ENCODE results near the gene USP8.
"Not testable (repeated sequence)": the region's sequence is repeated elsewhere in the genome, so short reads cannot be mapped to it uniquely, and the experiment has no call there.

USP8 gene
- 83.7 reads per million, percentile 79 among the genes with 10 or more reads in this experiment for total RNA-seq

DNA sequence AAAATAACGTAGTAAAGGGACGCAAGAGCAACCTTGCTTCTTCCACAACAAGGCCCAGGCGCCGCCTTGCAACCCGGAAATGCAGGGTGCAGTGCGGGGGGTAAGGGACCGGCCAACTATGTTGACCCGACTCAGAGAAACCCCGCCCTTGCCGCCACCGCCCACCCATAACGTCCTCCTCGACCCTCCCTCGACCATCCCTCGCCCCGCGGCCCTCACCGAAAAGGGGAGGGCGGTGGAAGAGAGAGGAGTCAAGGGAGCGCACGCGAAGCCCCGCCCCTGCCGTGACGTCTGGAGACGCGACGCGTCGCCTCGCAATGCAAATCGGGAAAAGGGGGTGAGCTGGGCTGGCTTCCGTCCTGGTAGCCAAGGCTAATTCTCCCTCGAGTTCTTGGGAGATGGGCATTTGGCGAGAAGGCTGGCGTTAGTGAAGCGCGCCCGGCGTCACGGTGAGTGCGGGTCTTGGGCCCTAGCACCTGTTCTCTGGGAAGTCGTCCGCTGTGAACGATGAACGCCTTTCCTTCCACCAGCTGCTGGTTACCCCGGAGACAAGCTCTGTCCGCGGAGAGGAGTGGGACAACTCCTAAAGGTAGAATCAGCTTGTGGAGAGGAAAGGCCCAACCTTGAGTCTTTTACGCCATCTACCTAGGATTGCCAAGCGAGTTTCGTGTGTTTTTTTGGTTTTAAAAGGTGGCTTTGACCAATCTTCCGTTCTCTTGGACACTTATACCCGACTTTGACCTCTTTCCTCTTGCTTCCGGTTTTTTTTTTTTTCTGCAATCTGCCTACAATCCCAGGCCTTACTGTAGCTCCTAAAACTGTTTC lies at the start of gene USP8:
TSS of gene USP8 (plus strand) at position 340 of the 825 bp plus-strand sequence. CDS start 14,669 bp downstream, outside the sequence.
- peak; percentile 83 for DNase-seq

- no peak for DNase-seq
Measured at GRCh38 chr15:50377867-50378751, 46.1 kb upstream of the USP8 start.

- no peak for DNase-seq
Measured at GRCh38 chr15:50378776-50379175, 45.4 kb upstream of the USP8 start.

DNA sequence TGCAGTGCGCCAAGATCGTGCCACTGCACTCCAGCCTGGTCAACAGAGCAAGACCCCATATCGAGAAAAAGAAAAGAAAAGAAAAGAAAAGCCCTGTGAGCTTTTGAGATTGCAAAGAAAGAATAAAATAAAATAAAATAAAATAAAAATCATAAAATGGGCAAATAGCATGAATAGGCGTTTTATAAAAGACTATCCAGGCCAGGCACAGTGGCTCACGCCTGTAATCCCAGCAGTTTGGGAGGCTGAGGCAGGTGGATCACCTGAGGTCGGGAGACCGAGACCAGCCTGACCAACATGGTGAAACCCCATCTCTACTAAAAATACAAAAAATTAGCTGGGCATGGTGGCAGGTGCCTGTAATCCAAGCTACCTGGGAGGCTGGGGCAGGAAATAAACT lies 44.8 kb upstream of the USP8 start:
- DNase-seq, result not testable (repeated sequence)

DNA sequence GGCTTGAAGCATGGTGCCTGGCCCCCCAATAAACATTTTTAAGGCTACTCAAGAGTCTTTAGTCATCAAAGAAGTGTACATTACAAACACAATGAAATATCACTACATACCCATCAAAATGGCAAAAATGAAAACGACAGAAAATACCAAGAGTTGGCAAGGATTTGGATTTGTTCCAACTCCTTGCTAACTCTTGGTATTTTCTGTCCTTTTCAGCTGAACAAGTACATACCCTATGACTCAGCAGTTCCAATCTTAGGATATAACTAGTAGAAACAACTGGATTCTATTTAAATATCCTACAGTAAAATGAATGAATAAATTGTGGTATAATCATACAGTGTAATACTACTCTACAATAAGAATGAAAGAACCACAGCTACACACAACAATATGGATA lies 44.1 kb upstream of the USP8 start:
- no peak for DNase-seq

DNA sequence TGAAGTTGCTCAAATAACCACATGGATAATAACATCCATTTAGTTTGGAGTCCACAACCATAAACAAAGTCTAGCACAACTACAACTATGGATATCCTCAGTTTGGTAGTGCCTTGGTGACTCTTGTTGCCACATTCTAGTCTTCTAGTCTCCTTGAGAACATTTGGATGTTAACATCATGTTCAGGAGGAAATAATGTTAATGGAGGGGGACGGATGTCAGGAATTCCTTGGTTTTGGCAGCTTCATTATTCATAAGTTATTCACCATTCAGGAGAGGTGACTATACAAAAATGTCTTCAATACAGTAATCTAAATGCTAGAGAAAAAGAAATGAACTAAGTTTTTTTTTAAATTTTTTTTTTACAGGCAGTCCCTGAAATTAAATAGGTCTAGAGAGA lies 42.8 kb upstream of the USP8 start:
- no peak for DNase-seq

- not testable (repeated sequence) for DNase-seq
Measured at GRCh38 chr15:50382408-50382807, 41.8 kb upstream of the USP8 start.

DNA sequence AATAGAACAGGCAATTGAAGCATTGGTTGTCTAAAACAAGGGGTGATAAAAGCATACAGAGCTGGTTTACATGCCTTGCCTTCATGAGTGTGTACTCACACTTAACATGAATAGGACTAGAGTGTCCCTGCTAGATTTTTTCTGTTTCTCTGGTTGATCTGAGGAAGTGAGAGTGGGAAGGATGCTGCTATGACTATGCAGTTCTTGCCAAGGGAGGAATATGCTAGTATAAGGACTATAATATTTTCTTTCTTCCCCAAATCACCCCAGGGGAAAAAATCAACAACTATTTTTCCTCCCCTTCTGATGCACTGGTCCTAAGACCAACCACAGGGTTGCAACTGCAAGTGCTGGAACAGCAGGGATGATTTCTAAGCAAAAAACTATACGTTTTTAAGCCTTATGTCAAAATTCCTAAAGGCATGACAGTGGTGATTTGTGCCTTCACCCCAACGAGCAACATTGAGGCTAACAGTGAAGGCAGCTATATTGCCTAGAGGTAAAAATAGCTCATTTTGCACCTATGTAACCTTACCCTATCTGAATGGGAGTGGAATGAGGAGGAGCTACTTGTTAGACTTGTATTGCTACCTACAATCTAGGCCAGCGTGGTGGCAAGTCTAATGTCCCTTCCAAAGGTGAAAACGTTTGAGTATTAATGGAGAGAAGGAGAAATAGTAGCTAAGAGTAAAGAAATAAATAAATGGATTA lies 33.5 kb upstream of the USP8 start:
- no peak for DNase-seq

GRCh38 chr15:50391561-50391960 lies 32.6 kb upstream of the USP8 start:
- DNase-seq, result not testable (repeated sequence)

DNA sequence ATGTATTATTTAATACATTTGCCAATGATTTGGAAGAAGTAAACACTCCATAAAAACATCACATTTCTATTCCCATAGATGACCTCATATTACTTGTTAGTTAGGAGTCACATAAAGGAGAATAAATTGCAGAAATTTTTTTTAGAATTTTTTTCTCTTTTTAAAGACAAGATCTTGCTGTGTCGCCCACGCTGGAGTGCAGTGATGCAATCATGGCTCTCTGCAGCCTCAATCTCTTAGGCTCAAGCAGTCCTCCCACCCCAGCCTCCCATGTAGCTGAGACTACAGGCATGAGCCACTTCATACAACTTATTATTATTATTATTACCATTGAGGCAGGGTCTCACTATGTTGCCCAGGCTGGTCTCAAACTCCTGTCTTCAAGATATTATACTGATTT lies 12.3 kb upstream of the USP8 start:
- no peak for DNase-seq

- no peak for DNase-seq
Measured at GRCh38 chr15:50414624-50415023, 9.6 kb upstream of the USP8 start.

DNA sequence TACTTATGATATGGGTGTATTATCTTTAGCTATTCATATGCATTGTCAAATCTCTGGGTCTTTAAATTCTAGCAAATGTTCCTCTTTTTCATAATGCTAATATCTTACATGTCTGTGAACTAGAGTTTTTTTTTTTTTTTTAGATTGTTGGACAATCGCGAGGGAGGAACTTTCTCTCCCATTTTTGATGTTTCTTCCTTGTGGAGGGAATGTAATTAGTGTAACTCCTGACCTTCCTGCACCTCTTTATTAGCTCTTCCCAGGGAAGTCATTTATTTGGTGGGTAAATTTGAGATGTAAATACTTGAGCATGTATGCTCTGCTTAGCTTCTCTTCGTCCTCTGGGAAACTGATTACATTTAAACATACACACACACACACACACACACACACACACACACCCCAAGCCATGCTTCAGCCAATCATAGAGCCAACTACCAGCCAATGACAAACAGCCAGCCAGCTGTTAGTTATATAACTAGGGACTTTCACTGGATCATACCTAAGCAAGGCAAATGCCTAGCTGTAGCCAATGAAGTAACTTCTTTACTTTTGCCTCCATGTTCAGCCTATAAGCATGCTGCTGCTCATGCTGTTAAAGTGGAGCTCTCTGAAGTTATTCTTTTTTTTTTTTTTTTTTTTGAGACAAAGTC lies 8.3 kb upstream of the USP8 start:
- no peak for DNase-seq

DNA sequence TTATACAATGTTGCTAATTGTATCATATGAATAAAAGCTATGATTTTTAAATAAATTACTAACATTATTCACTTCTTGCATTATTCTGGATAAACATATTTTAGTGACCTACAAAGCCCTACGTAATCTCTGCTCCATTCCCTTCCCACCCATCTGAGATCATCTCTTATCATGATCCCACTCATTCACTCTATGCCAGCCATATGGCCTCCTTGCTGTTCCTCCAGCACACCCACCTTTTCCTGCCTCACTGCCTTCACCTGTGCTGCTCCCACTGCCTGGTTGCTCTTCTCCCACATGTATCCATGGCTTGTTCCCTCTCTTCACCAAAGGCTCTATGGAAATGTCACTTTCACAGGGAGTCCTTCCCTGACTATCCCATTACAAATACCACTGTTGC lies 7.3 kb upstream of the USP8 start:
- no peak for DNase-seq

GRCh38 chr15:50418041-50418583 lies 6.1 kb upstream of the USP8 start:
- no peak for DNase-seq

GRCh38 chr15:50425219-50425618 lies 1.0 kb downstream of the USP8 start:
- no peak for DNase-seq

- DNase-seq, result not testable (repeated sequence)
Measured at GRCh38 chr15:50425678-50426246, 1.6 kb downstream of the USP8 start.

GRCh38 chr15:50426428-50426827 lies 2.2 kb downstream of the USP8 start:
- no peak for DNase-seq

DNA sequence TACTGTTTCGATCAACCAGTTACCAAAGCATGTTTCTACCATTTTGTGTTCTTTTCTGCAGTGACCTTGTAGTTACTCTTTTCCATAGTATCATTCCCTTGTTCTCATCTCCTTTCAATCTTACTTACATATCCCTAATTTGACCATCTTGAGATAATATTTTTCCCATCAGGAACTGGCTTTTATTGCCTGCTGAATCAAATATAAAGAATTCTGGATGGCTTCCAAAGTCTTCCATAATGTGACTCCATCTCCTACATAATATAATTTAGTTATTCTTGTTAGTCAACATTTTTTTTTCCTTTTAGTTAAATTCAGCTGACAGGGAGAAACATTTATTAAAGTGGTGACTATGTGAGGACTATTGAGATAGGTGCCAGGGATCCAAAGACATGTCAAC lies 7.0 kb downstream of the USP8 start:
- no peak for DNase-seq

DNA sequence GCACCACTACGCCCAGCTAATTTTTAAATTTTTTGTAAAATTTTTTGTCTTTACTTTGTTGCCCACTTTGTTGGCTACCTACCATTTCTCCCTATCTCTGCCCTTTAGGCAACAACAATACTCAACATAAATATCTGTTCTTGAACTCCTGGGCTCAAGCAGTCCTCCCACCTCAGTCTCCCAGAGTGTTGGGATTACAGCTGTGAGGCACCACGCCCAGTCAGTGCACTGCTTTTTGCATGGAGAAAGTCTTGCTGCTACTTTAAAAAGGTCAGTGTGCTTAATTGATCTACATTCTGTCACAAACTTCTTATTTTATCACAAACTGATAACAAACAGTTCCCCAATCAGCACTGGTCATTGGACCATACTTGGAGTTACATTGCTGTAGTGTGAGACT lies 8.0 kb downstream of the USP8 start:
- DNase-seq, result no peak

DNA sequence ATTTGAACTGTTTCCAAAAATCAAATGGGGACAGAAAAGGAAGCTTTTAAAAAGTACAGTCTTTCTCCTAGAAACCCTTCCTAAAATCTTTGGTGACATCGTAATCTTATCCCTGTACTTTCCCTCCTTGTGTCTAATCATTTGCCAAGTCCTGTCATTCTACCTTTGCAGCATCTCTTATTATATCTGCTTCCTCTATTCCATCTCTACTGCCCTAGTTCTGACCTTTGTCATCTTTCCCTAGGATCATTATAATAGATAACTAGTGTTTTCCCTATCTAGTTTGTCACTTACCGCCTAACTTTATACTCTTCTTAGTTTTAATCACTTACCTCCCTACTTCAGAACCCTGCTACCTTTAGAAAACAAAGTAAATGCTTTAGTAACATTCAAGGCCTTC lies 11.6 kb downstream of the USP8 start:
- no peak for DNase-seq

DNA sequence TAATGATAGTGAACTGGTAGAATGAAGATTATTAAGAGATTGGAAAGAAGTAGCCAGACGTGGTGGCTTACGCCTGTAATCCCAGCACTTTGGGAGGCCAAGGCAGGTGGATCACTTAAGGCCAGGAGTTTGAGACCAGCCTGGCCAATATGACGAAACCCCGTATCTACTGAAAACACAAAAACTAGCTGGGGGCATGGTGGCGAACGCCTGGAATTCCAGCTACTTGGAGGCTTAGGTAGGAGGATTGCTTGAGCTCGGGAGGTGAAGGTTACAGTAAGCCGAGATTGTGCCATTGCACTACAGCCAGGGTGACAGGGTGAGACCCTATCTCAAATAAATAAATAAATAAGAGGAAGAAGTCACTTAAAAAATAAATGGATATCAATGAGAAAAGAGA lies 14.0 kb downstream of the USP8 start:
- DNase-seq, result no peak

DNA sequence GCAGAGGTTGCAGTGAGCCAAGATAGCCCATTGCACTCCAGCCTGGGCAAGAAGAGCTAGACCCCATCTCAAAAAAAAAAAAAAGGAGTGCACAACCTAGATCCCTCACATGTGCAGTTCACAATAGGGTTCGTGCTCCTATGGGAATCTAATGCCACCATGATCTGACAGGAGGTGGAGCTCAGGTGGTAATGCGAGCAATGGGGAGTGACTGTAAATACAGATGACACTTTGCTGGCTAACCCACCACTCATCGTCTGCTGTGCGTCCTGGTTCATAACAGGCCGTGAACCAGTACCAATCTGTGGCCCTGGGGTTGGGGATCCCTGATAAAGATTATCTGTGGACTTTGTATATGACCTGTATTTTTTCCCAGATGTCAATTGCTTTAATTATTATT lies 16.7 kb downstream of the USP8 start:
- no peak for DNase-seq

All from effector CD4-positive, alpha-beta T cell (primary cell).